ENCODE measurements around the gene PI16. TPM values are rescaled to one million over a fixed set of nuclear protein-coding genes. Genes with fewer than 3 reads are reported as not detected.
A peak's percentile ranks its signal among the peaks of the same experiment; 100 is the strongest.
"Not testable (repeated sequence)": the region's sequence is repeated elsewhere in the genome, so short reads cannot be mapped to it uniquely, and the experiment has no call there.

The PI16 gene
- total RNA-seq, 1 donor from 2014 or later, result not detected

DNA sequence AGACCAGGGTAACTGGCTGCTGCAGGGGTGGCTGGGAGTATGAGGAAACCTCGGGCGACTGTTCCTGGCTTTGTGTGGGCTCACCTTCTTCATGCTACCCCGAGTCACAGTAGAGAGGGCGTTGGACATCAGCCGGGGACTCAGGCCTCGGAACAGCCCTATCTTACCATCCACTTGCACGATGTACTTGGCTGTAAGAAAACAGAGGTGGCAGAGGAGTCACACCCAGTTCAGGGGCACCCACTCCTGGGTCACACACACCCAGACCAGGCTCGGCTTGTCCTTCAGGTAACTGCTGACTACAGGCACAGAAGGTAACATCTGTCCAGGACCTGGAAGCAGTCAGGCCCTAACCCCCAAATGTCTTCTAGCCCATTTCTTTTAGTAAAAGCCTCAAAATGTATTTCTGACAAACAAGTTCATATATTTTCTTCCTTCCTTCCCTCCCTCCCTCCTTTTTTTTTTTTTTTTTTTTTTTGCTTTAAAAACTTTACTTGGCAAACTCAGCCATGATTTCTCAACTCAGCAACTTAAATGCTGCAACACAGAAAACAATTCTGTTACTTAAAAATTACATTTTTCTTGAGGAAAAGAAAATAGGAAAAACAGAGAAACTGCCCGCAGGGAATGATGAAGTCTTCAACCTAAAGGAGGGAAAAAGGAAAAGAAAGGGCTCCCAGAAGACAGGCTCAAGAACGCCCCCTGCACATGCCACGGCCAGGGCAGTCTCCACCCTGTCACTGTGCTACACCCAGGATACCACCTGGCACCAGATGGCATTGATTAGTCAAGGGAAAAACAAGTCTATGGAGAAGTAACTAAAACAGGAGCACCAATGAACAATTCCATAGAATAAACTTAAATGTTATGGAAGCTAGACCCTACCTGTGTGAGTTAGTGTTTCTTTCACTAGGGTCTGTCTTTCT, 24.1 kb downstream of the PI16 start:
- Mint-ChIP-seq H3K36me3 (ENCODE audit: low read depth) (peaks cover 51% of the 10 kb centered on the region), H3K9me3 (no peaks in the 10 kb centered on the region), H3K27ac (no peak overlapping the region), H3K4me3 (no peak overlapping the region), H3K27me3 (no peaks in the 10 kb centered on the region), H3K4me1 (peaks cover 28% of the 10 kb centered on the region)
- no peak for DNase-seq
- intact Hi-C loops (cut with micrococcal nuclease), result no loop called here

DNA sequence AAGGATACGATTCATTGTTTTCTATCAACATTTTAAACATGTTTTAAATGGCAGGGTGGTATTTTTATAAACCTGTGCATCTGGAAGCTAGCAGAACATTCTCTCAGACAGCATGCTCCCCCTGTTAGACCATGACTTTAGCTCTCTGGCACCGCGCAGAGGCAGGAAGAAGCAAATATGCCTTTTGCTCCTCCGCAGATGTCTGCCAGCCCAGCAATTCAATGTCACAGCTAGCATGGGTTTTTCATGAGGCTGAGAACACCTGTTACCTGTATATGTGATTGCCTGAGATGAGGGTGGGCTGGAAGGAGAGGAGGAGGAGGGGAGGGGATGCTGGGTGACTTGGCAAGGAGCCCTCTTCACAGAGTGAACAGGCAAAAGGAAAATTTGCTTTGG, 24.8 kb downstream of the PI16 start:
- no peaks in the 10 kb centered on the region for H3K27me3 Mint-ChIP-seq
- H3K4me1 Mint-ChIP-seq, result peaks cover 28% of the 10 kb centered on the region
- H3K9me3 Mint-ChIP-seq, result no peaks in the 10 kb centered on the region
- peak; percentile 81 for DNase-seq
- H3K36me3 Mint-ChIP-seq (ENCODE audit: low read depth), result peaks cover 48% of the 10 kb centered on the region
- no peak overlapping the region for H3K4me3 Mint-ChIP-seq
- intact Hi-C loops (cut with micrococcal nuclease), result no loop called here
- H3K27ac Mint-ChIP-seq, result no peak overlapping the region

DNA sequence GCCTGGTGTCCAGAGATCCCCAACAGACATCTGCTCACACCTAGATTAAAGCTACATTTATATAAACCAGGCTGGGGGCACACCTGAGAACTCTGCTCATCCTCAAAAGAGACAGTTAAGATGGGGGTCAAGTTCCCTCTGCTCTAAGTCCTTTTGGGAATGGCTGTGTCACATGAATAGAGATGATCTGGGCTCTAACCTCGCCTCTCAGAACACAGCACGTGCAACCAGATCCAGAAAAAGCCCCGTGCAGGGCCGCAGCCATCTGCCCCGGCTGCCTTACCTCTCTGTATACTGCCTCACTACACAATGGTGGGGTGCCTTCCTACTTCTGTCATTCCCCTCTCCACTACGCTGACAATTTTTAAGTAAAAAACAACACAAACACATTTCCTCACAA, 25.6 kb downstream of the PI16 start:
- no peak for DNase-seq
- Mint-ChIP-seq H3K4me3 (no peak overlapping the region), H3K4me1 (peaks cover 28% of the 10 kb centered on the region), H3K27ac (peak overlapping the region; percentile 30), H3K36me3 (ENCODE audit: low read depth) (peaks cover 45% of the 10 kb centered on the region), H3K27me3 (no peaks in the 10 kb centered on the region), H3K9me3 (no peaks in the 10 kb centered on the region)
- intact Hi-C loops (cut with micrococcal nuclease), result no loop called here

DNA sequence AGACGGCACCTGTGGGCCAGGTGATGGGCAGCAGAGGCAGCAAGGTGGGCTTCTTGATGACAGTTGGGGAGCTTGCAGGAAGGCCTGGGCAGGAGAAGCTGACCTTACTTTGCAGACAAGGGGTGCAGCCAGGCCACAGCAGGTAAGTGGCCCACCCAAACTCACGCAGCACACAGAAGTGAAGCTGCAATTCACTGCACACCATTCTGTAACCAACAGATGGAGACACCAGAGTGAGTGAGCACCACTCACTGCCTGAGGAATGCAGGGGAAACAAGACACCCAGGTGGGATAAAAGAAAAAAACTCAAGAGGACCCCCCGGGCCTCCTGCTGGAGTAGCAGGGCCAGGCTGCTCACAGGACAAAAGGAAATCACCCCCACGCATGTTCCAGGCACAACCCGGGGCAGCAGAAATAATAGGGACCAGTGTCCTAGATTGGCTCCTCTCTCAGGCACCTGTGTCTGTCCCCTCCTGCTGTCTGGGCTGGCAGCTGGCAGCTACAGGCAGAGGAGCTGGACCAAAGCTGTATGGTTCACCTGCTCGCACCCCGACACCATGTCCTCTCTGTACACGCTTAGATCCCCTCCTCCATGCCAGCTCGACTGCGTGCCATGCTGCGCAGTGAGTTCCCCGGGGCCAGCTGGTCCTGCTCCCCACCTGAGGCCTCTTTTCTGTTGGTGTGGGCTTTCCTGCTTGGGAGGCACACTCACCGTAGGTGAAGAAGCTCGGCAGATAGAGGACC, 26.5 kb downstream of the PI16 start:
- Mint-ChIP-seq H3K9me3 (no peaks in the 10 kb centered on the region), H3K36me3 (ENCODE audit: low read depth) (peaks cover 37% of the 10 kb centered on the region), H3K27me3 (no peaks in the 10 kb centered on the region), H3K4me1 (peaks cover 28% of the 10 kb centered on the region), H3K27ac (peak overlapping the region; percentile 30), H3K4me3 (no peak overlapping the region)
- DNase-seq, result no peak
- intact Hi-C loops (cut with micrococcal nuclease), result no loop called here

DNA sequence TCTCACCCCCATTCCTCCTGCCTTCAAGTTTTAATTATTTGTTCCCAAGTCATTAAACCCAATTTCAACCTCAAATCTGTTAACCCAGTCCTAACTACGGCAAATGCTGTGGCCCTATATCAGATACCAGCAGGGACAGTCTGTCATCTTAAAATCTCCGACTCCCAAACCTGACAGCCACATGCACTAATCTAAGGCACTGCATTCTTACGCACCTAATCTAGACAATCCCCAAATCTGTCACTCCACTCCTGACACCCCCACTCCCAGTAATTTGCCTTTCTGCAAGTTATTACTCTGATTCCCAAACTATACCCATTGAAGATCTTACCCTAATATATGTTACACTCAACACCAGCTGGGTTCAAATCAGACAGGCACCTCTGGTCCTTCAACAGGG, 29.0 kb downstream of the PI16 start:
- H3K4me3 Mint-ChIP-seq, result no peak overlapping the region
- DNase-seq, result no peak
- peaks cover 2% of the 10 kb centered on the region for H3K27me3 Mint-ChIP-seq
- intact Hi-C loops (cut with micrococcal nuclease), result no loop called here
- H3K4me1 Mint-ChIP-seq, result peaks cover 37% of the 10 kb centered on the region
- H3K9me3 Mint-ChIP-seq, result no peaks in the 10 kb centered on the region
- no peak overlapping the region for H3K27ac Mint-ChIP-seq
- H3K36me3 Mint-ChIP-seq (ENCODE audit: low read depth), result peaks cover 21% of the 10 kb centered on the region

DNA sequence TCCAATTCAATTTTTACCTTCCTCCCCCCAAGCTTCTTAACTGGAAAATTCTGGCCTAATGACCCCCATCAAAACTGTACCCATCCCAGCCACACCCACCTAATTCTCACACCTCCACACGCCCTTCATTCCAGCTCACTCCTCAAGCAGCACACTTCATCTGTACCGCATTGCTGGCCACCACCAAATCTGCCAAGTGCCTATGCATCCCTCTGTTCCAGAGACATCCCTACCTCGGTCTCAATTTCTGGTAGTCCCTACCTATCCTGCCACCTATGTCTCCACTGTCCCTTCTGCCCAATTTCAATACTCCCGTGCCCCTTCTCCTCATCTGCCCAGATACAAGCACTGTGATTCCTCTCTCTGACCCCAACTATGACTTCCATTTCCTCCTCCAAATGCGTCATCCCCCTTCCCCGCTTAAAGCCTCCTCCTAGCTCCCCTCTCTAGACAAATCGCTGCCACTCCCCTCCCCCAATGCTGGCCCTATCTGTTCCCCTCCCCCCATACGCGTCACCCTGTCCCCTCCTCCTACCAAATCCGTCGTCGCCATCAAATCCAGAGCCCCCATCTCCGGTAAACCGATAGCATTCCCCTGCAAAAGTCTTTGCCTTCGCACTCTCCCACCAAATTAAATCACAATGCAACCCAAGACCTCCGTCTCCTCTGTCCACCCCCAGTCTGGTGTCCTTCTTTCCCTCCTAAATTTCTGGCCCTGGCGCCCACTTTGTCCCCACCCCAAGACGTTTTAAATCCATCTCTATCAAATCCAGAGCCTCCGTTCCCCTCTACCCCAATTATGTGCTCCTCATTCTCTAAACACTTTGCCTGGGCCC, 30.3 kb downstream of the PI16 start:
- no peaks in the 10 kb centered on the region for H3K9me3 Mint-ChIP-seq
- peaks cover 4% of the 10 kb centered on the region for H3K27me3 Mint-ChIP-seq
- no peak overlapping the region for H3K4me3 Mint-ChIP-seq
- DNase-seq, result peak; percentile 83
- peaks cover 16% of the 10 kb centered on the region for H3K36me3 Mint-ChIP-seq (ENCODE audit: low read depth)
- peaks cover 28% of the 10 kb centered on the region for H3K4me1 Mint-ChIP-seq
- intact Hi-C loops (cut with micrococcal nuclease), result loop anchor here (5.0 kb wide), 1 partner anchor 112 kb away; the partner anchor contains the start of gene PPIL1
- no peak overlapping the region for H3K27ac Mint-ChIP-seq

DNA sequence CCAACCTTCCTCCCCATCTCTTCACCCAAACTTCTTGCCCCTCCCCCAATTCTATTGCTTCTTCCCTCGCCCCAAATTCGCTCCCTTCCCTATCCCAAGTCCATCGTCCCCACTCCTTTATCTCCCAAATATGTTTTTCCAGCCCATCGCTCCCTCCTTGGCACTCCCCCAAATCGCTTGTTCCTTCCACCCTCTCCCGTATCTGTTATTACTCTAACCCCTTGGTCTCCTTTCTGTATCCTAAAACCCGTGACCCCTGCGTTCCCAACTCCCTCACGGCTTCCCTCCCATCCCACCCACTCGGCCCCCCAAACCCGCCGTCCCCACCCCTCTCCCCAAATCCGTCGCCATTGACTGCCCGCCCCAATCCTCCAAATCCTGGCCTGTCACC, 30.9 kb downstream of the PI16 start:
- peaks cover 14% of the 10 kb centered on the region for H3K36me3 Mint-ChIP-seq (ENCODE audit: low read depth)
- H3K4me3 Mint-ChIP-seq, result no peak overlapping the region
- H3K27me3 Mint-ChIP-seq, result peaks cover 4% of the 10 kb centered on the region
- peaks cover 22% of the 10 kb centered on the region for H3K4me1 Mint-ChIP-seq
- intact Hi-C loops (cut with micrococcal nuclease), result loop anchor here (5.0 kb wide), 1 partner anchor 113 kb away; the partner anchor contains the start of gene PPIL1
- H3K27ac Mint-ChIP-seq, result no peak overlapping the region
- peak; percentile 68 for DNase-seq
- no peaks in the 10 kb centered on the region for H3K9me3 Mint-ChIP-seq

DNA sequence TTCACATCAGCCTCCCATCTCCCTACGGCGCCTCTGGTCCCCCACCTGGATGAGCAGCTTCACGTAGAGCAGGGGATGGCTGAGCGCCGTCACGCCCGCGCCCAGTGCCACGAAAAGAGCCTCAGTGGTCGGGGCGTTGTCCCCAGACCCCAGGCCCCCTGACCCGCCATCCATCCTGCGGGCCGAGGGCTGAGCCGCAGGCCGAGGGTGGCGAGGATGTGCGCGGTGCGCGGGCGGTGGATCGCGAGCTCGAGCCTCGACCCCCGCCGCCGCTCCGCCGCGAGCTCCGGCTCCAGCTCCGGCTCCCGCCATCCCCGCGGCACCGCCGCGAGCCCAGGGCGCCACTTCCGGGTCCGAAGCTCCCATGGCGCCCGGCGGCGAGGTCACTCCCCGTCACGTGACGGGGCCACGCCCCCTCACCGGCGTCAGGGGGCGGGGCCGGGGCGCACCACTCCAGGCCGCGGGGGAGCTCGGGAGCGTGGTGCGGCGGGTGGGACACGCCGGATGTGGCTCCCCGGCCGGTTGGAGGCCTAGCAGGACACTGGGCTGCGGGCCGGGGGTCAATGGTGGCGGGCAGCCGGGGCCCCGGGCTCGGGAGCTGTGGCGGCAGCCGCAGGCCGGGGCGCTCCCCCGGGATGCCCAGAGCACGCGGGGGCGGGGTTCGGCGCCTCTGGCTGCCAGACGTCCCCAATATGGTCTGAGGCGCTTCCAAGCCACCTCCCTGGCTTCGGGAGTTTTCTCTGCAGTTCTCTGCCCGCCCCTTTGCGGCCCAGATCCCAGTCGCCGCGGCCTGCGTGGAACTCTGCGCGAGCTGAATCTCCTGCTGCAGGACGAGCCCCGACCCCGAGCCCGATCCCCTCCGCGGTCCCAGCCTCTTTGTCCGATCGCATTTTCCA, 31.5 kb downstream of the PI16 start, which contains the start of gene MTCH1:
MTCH1 (minus strand) TSS at position 389 of the 896 bp plus-strand sequence; CDS start at position 366, 23 bp downstream.
- Mint-ChIP-seq H3K4me3 (no peak within 1 kb of the TSS), H3K9me3 (no peaks in the 10 kb centered on the region), H3K27me3 (peaks cover 7% of the 10 kb centered on the region), H3K27ac (peak within 1 kb of the TSS; percentile 97), H3K4me1 (peaks cover 19% of the 10 kb centered on the region), H3K36me3 (ENCODE audit: low read depth) (peaks cover 9% of the 10 kb centered on the region)
- DNase-seq, result peak; percentile 97
- intact Hi-C loops (cut with micrococcal nuclease), result loop anchor here (1.0 to 5.0 kb wide), 6 partner anchors 23 to 186 kb away; partner anchors contain the start of genes C6orf89 and PPIL1

DNA sequence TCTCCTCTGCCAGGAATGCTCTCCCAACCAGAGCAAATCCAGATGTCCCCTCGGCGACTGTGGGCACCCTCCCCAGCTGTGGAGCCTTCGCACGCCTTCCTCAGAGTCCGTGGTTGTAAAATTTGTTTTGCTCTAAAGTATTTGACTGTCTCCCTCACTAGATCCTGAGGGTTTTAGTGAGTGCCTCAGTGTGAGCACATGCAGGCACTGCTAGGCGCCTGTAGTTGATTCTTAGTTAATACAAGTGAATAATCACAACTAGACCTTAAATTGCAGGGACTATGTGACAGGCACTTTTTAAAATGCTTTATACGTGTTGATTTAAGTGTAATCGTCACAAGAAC, 32.1 kb downstream of the PI16 start:
- Mint-ChIP-seq H3K4me1 (peaks cover 17% of the 10 kb centered on the region), H3K27me3 (peaks cover 7% of the 10 kb centered on the region), H3K36me3 (ENCODE audit: low read depth) (peaks cover 7% of the 10 kb centered on the region), H3K4me3 (no peak overlapping the region), H3K9me3 (no peaks in the 10 kb centered on the region), H3K27ac (peak overlapping the region; percentile 97)
- DNase-seq, result no peak
- intact Hi-C loops (cut with micrococcal nuclease), result loop anchor here (1.0 to 5.0 kb wide), 6 partner anchors 23 to 186 kb away; partner anchors contain the start of genes C6orf89 and PPIL1

DNA sequence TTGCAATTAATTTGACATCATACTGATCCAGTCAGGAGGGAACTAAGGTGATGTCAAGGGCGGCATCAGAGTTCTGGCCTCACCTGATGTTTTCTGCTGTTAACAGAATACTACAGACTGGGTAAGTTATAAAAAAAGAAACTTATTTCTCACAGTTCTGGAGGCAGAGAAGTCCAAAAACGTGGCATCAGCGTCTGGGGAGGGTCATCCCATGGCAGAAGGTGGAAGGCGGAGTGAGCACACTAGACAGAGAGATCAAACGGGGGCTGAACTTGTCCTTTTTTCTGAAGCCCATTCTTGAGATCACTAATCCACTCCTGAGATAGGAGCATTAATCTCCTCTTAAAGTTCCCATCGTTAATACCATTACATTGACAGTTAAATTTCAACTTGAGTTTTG, 34.7 kb downstream of the PI16 start:
- peaks cover 3% of the 10 kb centered on the region for H3K36me3 Mint-ChIP-seq (ENCODE audit: low read depth)
- no peak overlapping the region for H3K4me3 Mint-ChIP-seq
- H3K9me3 Mint-ChIP-seq, result no peaks in the 10 kb centered on the region
- intact Hi-C loops (cut with micrococcal nuclease), result loop anchor here (5.0 kb wide), 1 partner anchor 117 kb away; the partner anchor contains the start of gene PPIL1
- H3K4me1 Mint-ChIP-seq, result peaks cover 9% of the 10 kb centered on the region
- no peak overlapping the region for H3K27ac Mint-ChIP-seq
- H3K27me3 Mint-ChIP-seq, result peaks cover 20% of the 10 kb centered on the region
- no peak for DNase-seq

DNA sequence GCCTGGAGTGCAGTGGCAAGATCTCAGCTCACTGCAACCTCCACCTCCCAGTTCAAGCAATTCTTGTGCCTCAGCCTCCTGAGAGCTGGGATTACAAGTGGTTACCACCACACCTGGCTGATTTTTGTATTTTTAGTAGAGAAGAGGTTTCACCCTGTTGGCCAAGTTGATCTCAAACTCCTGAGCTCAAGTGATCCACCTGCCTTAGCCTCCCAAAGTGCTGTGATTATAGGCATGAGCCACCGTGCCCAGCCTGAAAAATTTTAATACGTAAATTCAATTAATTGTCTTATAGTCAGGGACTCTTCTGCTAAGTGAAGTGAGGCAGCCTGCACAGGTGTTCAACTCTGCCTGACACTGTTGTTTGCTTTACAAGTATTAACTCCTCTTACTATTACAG, 35.9 kb downstream of the PI16 start:
- peaks cover 23% of the 10 kb centered on the region for H3K27me3 Mint-ChIP-seq
- H3K27ac Mint-ChIP-seq; H3K36me3 Mint-ChIP-seq (ENCODE audit: low read depth); H3K4me1 Mint-ChIP-seq; H3K4me3 Mint-ChIP-seq; DNase-seq; H3K9me3 Mint-ChIP-seq; intact Hi-C loops (cut with micrococcal nuclease): not testable (repeated sequence)

DNA sequence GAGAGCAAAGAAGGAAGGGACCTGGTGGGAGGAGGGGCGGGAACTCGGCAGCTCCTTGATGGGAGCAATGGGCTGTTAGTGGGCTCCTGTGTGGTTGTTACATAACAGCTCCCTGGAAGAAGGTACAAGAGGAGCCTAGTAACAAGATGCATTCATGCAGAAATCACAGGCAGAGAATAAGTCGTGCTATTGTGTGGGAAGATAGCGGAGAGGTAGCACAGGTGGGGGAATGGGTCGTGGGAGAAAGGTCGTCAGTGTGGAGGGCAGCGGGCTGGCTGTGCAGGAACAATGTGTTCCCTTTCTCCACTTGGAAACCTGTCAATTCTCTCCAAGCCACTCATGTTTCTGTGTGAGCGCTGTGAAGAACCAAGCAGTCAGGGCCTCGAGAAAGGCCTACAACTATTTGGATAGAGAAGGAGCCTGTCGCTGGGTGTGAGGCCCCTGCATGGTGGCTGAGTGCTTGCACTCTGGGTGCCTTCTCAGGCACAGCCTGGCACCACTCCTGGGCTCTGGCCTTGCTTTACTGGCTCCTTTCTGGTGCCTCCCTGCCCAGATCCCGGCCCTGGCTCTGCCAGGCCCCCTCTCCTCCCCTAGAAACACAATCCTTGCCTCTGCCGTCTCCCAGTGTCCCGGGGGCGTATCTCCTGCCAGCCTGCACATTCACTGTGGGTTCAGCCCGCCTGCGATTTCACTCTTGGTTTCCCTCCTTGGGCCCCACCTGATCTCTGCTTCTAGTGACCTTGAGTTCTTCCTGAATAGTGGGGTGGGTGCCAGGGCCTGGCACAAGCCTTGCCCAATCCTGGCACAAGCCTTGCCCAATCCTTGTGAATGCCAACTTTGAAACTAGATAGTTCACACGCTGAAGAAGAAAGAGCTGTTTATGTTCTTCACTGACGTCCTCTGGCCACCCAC, 43.5 kb downstream of the PI16 start:
- H3K36me3 Mint-ChIP-seq (ENCODE audit: low read depth), result no peaks in the 10 kb centered on the region
- no peak for DNase-seq
- no peak overlapping the region for H3K27ac Mint-ChIP-seq
- H3K4me1 Mint-ChIP-seq, result no peaks in the 10 kb centered on the region
- no peaks in the 10 kb centered on the region for H3K9me3 Mint-ChIP-seq
- intact Hi-C loops (cut with micrococcal nuclease), result no loop called here
- no peak overlapping the region for H3K4me3 Mint-ChIP-seq
- H3K27me3 Mint-ChIP-seq, result peaks cover 29% of the 10 kb centered on the region

Measured in activated CD4-positive, alpha-beta T cell treated with anti-CD3 and anti-CD28 coated beads, Interleukin-2, amount 10 ng/mL, durations not matched to agents 24 days and 14 days (primary cell).